Body of pancreas (tissue), 4 donors: Measurements from ENCODE around the gene FAM216A. TPM values are rescaled to one million over a fixed set of nuclear protein-coding genes. Genes with fewer than 3 reads are reported as not detected.

ENCODE experiments used
- ATAC-seq: fragments of 150-250 bp; one replicate; pipeline ENCODE4 v1.9.1; 2016
- DNase-seq, 4 donors: peaks; one replicate each; pipeline ENCODE4 v3.0.0-alpha.2; 2019
- H3K27ac ChIP-seq, 4 donors: fragments of 200-600 bp; sonication (generic); 1 replicate in 3 of 4; 2 replicates in 1 of 4; pipeline versions ENCODE4 v1.5.1 to v1.6.1; 2016 to 2019; ENCODE audit warnings: mild to moderate bottlenecking in 1 of 4, mixed read lengths in 1 of 4, moderate library complexity in 1 of 4
- H3K27me3 ChIP-seq, 2 donors: fragments of 200-600 bp; sonication (generic); one replicate each; pipeline ENCODE4 v1.6.0; 2016; ENCODE audit warnings: mild to moderate bottlenecking in 1 of 2
- H3K36me3 ChIP-seq, 2 donors: fragments of 200-600 bp; sonication (generic); replicated peaks in 1 of 2; 2 replicates each; pipeline ENCODE4 v1.5.1; 2016; ENCODE audit warnings: low read depth in 2 of 2; ENCODE audit not compliant: insufficient read depth in 1 of 2
- H3K4me1 ChIP-seq: fragments of 200-600 bp; sonication (generic); one replicate; pipeline ENCODE4 v1.6.0; 2016
- H3K4me3 ChIP-seq, 2 donors: fragments of 200-600 bp; sonication (generic); 1 replicate in 1 of 2; 2 replicates in 1 of 2; pipeline ENCODE4 v1.5.1; 2016 to 2019
- H3K9me3 ChIP-seq, 3 donors: fragments of 200-600 bp; sonication (generic); 1 replicate in 2 of 3; 2 replicates in 1 of 3; pipeline ENCODE4 v1.5.1; 2016
- POLR2A ChIP-seq, 3 donors: fragments of 450-650 bp; IDR thresholded peaks; one replicate each; pipeline ENCODE4 v1.6.1; 2016; ENCODE audit warnings: antibody characterized with exemption in 3 of 3, mild to moderate bottlenecking in 2 of 3
- WGBS, 2 donors: methylation state at CpG; one replicate each; pipeline ENCODE4 v1.1.5; 2017; 5-methylcytosine and 5-hydroxymethylcytosine counted together
- intact Hi-C: fragments of 100-400 bp; cut with DNase I; formaldehyde crosslinking; loops from one replicate; pipeline ENCODE4 v1.15.1; 2023
- total RNA-seq, 2 donors: library from RNA; depleted of rRNA; stranded (reverse); fragments of >200 nt; gene quantifications; one replicate each; pipeline ENCODE4 v1.1.0, GENCODE V29; 2016
- TF ChIP-seq, protein P1 (sequence below), 7 experiments: fragments of 450-650 bp in 4 of 7; fragments of 200-600 bp in 3 of 7; sonication (generic) in 3 of 7; IDR thresholded peaks; one replicate each; pipeline ENCODE4 v1.5.1; 2016 to 2019; ENCODE audit warnings: antibody characterized with exemption in 7 of 7

The FAM216A gene
- total RNA-seq, 2 donors from 2014 or later: 0.99 to 2.6 TPM

GRCh38 chr12:110498984-110499706, 30.5 kb downstream of the FAM216A start:
- Histone ChIP-seq H3K9me3 (no peaks in the 10 kb centered on the region), H3K27ac (peak overlapping the region in 1 of 4 donors; percentile 33), H3K4me1 (peaks cover 27% of the 10 kb centered on the region), H3K4me3 (no peak overlapping the region), H3K27me3 (no peaks in the 10 kb centered on the region), H3K36me3 (peaks cover 0 to 9% of the 10 kb centered on the region in 2 donors)
- 43 to 45% methylated on average over 4 of the region's 4 CpGs for WGBS, 2 donors
- ATAC-seq (no peak), DNase-seq (no peak)
- TF ChIP-seq POLR2A (IDR thresholded peaks at IDR 0.05): no peak
- TF ChIP-seq, protein P1, sequence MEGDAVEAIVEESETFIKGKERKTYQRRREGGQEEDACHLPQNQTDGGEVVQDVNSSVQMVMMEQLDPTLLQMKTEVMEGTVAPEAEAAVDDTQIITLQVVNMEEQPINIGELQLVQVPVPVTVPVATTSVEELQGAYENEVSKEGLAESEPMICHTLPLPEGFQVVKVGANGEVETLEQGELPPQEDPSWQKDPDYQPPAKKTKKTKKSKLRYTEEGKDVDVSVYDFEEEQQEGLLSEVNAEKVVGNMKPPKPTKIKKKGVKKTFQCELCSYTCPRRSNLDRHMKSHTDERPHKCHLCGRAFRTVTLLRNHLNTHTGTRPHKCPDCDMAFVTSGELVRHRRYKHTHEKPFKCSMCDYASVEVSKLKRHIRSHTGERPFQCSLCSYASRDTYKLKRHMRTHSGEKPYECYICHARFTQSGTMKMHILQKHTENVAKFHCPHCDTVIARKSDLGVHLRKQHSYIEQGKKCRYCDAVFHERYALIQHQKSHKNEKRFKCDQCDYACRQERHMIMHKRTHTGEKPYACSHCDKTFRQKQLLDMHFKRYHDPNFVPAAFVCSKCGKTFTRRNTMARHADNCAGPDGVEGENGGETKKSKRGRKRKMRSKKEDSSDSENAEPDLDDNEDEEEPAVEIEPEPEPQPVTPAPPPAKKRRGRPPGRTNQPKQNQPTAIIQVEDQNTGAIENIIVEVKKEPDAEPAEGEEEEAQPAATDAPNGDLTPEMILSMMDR (IDR thresholded peaks at IDR 0.05): no peak
- intact Hi-C loops: no loop called here

GRCh38 chr12:110501399-110501751, 32.7 kb downstream of the FAM216A start:
- 0 to 1% methylated on average over 14 to 17 of the region's 17 CpGs for WGBS, 2 donors

GRCh38 chr12:110501752-110502738, 33.4 kb downstream of the FAM216A start, which contains the start of the genes RAD9B and VPS29:
Gene RAD9B (plus strand): TSS chr12:110502331. CDS start chr12:110502338, 7 bp downstream.
Gene VPS29 (minus strand): TSS chr12:110502111. CDS start chr12:110502051, 60 bp downstream.
- H3K36me3 ChIP-seq: no peaks in the 10 kb centered on the region
- peak; percentile 97 to 98 (median 98) for DNase-seq
- TF ChIP-seq, protein P1 (IDR thresholded peaks at IDR 0.05): peak in 1 of 7 experiments; percentile 5
- peak; percentile 80 to 96 (median 93) for TF ChIP-seq POLR2A (IDR thresholded peaks at IDR 0.05)
- WGBS, 2 donors: 7 to 8% methylated on average over 54 to 59 of the region's 61 CpGs
- peak within 1 kb of the TSS; percentile 78 to 94 (median 84) for H3K27ac ChIP-seq
- no peaks in the 10 kb centered on the region for H3K9me3 ChIP-seq
- no peaks in the 10 kb centered on the region for H3K27me3 ChIP-seq
- H3K4me3 ChIP-seq: peak within 1 kb of the TSS; percentile 79 to 93
- H3K4me1 ChIP-seq: peaks cover 27% of the 10 kb centered on the region
- intact Hi-C loops: no loop called here
- ATAC-seq: peak; percentile 100

More at GRCh38 chr12:110501399-110501751, 32.7 kb downstream of the FAM216A start:
- TF ChIP-seq POLR2A (IDR thresholded peaks at IDR 0.05): no peak
- TF ChIP-seq, protein P1 (IDR thresholded peaks at IDR 0.05): no peak
- peaks cover 27% of the 10 kb centered on the region for H3K4me1 ChIP-seq
- DNase-seq (peak in 3 of 4 donors; percentile 44 to 66 (median 59)), ATAC-seq (peak; percentile 8)
- no peaks in the 10 kb centered on the region for H3K27me3 ChIP-seq
- no peaks in the 10 kb centered on the region for H3K36me3 ChIP-seq
- peak overlapping the region; percentile 79 to 93 for H3K4me3 ChIP-seq
- intact Hi-C loops: no loop called here
- no peaks in the 10 kb centered on the region for H3K9me3 ChIP-seq
- H3K27ac ChIP-seq: peak overlapping the region; percentile 78 to 94 (median 84)

GRCh38 chr12:110503432-110503831, 34.8 kb downstream of the FAM216A start:
- DNase-seq (no peak), ATAC-seq (no peak)
- Histone ChIP-seq H3K27ac (no peak overlapping the region), H3K4me1 (peaks cover 27% of the 10 kb centered on the region), H3K27me3 (no peaks in the 10 kb centered on the region), H3K9me3 (no peaks in the 10 kb centered on the region), H3K4me3 (no peak overlapping the region), H3K36me3 (no peaks in the 10 kb centered on the region)
- intact Hi-C loops: no loop called here
- no peak for TF ChIP-seq POLR2A (IDR thresholded peaks at IDR 0.05)
- TF ChIP-seq, protein P1 (IDR thresholded peaks at IDR 0.05): no peak
- WGBS, 2 donors: 52 to 53% methylated on average over 1 of the region's 1 CpG
